HFF-Myc (cell line): Measurements from ENCODE around the gene CHTF8.

Experiments
- DNase-seq: peaks from one replicate; pipeline ENCODE4 v3.0.0-alpha.2; 2011; ENCODE audit warnings: low read depth; ENCODE audit errors: extremely low read depth
- H3K4me3 ChIP-seq: replicated peaks from 2 replicates; pipeline ENCODE4 v1.5.1; 2011; ENCODE audit warnings: low read depth, mild to moderate bottlenecking, control low read depth, low read length
- CTCF ChIP-seq: IDR thresholded peaks from 2 replicates; pipeline ENCODE4 v1.5.1; 2012; ENCODE audit warnings: mild to moderate bottlenecking, low read depth, low read length, control low read depth; ENCODE audit errors: missing control alignments

CHTF8 gene

DNA sequence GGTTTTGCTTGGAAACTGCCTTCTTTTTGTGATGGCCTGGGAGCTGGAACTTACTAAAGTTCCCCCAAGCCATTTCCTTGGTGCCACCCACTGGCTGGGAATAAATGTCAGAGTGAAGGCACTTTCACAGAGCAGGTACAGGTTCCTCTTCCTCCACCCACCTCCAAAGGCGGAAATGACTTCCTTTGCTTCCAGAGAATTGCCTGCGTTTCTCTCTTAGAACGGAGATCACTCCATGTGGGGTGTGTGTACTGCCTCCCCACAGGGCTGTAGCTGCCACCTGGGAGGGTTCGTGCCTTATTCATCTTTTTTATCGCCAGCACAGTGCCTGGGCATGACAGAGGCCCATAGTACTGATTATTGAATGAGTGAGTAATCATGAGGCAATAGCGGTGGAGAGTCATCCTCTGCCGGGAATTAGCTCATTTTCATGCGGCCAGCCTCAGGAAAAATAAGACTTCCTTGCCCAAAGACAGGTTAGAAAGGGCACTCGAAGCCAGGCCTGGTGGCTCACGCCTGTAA is 59.1 kb downstream of the CHTF8 start:
- peak; percentile 36 for DNase-seq
- no peak for TF ChIP-seq CTCF
- no peak overlapping the region for H3K4me3 ChIP-seq

GRCh38 chr16:69072640-69072974 is 59.8 kb downstream of the CHTF8 start:
- no peak for DNase-seq
- no peak for TF ChIP-seq CTCF
- no peak overlapping the region for H3K4me3 ChIP-seq

GRCh38 chr16:69071036-69071435 is 61.4 kb downstream of the CHTF8 start:
- DNase-seq: no peak
- H3K4me3 ChIP-seq: no peak overlapping the region
- no peak for TF ChIP-seq CTCF

DNA sequence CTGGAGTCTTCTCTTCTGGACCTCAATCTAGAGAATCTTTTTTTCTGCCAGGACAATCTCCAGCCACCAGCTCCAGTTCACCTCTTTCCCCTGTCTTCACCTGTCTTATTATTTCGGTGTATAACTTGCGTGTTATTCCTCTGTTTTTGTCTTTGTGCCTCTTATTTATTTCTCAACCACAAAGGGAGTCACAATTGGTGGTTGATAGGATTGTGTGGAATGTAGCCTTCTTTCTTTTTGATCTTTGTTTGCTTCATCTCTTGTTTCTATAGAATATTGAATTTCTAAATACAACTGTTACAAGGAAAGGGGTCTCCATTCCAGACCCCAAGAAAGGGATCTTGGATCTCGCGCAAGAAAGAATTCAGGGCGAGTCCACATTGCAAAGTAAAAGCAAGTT is 62.9 kb downstream of the CHTF8 start:
- H3K4me3 ChIP-seq: no peak overlapping the region
- no peak for DNase-seq
- TF ChIP-seq CTCF: no peak
